HG03060 (cell line): ENCODE measurements around the gene MAFG.
A peak's percentile ranks its signal among the peaks of the same experiment; 100 is the strongest.

Experiments used
- ATAC-seq: cut with Tn5 transposase; IDR thresholded peaks from one replicate; pipeline ENCODE4 v1.9.1; 2021; ENCODE audit warnings: low read depth, moderate number of reproducible peaks; ENCODE audit not compliant: unreplicated experiment

The MAFG gene

DNA sequence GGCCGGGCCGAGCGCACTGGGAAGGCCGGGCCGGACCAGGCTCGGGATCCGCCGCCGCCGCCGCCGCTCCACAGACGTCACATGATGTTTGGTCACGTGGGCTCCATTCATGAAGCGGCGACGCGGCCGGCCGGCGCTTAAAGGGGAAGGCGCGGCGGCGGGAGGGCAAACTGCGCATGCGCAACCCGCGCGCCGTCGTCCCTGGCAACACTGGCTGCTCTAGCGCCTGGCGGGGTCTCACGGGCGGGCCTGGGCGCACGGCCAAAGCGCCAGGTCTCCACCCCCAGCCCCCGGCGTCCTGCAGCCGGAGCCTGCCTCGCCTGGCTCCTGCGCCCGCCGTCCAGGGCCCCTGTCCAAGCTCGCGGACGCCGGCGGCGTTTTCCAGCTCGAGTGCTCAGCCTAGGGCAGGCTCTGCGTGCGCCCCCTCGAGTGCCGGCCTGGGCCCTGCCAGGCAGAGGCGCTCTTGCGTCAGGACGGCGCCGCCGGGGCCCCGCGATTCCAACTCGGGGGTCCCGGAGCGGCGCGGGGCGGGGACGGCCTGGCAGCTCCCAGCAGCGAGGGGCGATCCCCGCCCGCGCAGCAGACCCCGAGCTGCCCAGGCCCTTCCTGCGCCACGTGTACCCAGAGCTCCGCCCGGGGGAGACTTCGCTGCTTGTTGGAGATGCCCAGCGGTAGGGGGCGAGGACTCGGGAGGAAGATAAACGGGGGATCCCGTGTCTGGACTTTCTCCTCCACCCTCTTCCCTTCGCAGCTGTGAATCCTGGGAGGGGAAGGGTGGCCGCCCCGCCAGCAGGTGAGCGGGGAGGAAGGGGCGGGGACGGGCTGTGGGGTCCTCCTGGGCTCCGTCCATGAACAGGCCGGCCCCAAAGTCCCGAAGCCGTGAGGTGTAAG is at the start of gene MAFG:
Gene MAFG (minus strand): TSS at position 83 of the 891 bp plus-strand sequence. CDS start 4,550 bp downstream, outside the sequence.
- ATAC-seq: peak; percentile 35

DNA sequence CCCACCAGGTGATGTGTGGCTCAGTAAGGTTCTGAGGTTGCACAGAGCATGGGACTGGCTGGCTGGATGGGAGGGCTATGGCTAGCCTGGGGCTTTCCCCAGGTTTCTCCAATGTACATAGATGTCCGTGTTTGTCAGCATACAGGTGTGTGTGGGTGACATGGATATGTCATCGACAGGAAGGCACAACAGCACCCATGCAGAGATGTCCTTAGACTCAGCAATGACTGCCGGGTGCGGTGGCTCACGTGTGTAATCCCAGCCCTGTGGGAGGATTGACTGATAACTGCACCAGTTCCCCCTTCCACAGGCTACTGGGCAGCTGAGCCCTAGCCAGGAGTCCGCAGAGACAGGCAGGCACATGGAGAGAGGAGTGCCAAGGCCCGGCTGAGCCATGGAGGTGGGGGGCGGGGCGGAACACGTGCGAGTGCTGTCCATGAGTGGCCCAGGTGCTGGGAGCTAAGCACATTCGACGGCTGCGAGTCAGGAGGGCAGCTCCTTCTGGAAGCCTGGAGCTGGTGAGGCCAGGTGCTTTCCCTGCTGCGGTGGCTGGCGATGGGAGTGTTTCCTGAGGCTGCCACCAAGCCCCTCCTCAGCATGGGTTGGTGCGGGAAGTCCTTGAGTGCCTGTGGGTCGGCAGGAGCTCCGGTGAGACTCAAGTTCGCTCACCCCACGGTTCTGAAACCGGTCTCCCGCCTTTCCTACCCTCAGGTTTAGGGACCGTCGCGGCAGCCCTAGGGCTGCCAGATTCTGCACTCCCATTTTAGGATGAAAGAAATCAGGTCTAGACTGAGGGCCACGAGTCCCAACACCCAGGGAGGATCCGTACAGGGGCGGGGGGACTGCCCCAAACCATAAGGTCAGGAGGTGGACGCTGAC is 49.0 kb upstream of the MAFG start:
- ATAC-seq: peak; percentile 7

DNA sequence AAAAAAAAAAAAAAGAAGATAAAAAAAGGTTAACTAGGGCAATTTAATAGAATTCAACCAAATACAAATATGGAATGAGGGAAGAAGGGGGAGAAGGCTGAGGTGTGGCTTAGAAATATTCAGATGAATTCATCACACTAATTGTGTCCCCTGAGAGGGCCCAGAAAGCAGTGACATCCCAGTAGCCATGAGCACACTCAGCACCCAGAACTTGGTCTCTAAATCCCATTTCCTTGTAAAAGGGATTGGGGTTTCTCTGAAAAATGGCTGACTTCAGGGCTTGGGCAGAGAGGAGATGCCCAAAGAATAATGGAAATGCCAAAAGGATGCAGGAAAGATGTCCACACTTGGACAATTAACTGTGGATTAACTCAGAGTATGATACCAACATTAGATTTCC is 45.9 kb upstream of the MAFG start:
- no peak for ATAC-seq

DNA sequence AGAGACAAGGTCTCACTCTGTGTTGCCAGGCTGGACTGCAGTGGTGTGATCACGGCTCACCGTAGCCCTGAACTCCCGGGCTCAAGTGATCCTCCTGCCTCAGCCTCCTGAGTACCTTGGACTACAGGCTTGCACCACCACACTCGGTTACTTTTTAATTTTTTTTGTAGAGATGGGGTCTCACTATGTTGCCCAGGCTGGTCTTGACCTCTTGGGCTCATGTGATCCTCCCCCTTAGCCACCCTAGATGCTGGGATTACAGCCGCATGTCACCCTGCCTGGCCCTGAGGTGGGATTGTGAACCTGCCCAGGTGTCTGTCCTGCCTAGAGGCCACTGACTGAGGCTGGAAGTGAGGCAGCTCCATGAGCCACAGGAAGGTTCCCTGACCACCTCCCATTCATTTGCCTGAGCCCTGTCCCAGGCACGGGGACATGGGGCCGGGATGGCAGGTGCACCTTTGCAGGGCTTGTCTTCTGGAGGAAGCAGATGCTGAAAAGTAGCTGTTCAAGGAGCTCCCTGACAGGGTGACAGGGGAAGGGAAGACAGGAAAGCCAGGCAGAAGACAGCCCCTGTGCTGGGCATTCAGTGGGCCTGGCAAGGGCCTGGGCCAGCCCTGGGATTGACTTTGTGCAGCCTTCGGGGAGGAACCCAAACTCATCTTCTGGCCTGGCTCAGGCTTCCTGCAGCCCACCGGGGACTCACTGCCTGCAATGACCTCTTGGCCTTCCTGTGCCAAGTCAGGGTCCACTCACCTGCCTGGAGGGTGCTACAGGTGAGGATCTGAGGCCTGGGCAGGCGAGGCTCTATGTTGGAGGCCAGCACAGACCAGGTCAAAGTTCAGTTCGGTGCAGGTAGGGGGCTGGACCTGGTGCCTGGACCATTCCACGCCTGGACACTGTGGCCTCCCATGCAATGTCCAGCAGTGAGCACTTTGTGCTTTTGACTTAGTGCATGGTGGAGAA is 41.6 kb upstream of the MAFG start:
- no peak for ATAC-seq

DNA sequence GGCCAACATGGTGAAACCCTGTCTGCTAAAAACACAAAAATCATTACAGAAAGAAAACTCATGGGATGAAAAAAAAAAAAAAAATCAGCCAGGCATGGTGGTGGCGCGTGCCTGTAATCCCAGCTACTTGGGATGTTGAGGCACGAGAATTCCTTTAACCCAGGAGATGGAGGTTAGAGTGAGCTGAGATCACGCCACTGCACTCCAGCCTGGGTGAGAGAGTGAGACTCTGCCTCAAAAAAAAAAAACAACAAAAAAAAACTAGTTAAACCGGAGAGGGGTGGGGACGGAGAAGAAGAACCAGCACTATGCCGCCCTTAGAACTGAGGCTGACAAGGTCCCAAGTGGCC is 40.8 kb upstream of the MAFG start:
- ATAC-seq: no peak

DNA sequence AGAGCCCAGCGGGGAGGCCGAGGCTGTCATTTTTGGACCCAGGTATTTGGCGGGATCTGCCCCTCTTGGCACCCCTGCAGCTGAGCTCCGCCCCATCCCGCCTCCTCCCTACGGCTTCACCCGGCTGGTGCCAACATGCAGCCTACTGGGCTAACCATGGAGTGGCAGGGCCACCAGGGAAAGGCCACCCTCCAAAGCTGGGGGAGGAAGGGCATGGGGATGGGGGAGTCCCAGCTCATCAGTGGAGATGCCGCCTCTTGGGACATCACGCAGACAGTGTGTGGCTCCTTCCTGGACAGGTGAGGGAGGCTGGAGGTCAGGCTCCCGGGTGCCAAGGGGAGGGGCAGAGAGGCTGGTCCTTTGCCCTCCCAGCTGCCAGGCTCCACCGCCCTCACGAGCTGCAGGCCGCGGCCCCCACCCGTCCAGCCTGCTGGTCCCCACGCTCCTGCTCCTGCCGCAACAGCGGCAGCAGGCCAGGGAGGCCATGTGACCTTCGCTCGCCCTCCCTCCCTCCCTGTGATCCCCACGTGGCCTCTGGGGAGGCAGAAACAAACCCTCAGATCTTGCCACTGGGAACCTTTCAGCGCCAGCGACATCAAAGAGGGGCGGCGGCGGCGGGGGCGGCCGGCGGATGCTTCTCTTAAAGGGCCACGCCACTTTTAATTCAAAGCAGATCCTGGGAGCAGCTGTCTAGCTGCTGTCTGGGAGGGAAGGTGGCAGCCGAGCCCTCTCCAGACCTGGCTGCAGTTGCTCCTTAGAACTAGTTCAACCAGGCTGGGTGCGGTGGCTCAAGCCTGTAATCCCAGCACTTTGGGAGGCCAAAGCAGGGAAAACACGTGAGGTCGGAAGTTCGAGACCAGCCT is 40.2 kb upstream of the MAFG start:
- ATAC-seq: no peak

DNA sequence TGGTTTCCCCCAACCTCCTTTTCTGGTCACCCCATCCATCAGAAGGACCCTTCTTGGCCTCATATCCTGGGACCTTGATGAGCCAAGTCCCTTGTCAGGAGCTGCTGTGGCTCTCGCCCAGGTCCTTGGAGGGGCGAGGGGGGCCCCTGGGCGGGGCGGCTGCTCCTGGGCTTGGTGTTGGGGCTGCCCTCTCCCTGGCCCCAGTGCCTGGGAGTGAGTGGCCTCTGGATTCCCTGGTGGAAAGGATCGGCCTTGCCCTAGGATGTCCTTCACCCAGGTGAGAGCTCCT is 39.7 kb upstream of the MAFG start:
- no peak for ATAC-seq

DNA sequence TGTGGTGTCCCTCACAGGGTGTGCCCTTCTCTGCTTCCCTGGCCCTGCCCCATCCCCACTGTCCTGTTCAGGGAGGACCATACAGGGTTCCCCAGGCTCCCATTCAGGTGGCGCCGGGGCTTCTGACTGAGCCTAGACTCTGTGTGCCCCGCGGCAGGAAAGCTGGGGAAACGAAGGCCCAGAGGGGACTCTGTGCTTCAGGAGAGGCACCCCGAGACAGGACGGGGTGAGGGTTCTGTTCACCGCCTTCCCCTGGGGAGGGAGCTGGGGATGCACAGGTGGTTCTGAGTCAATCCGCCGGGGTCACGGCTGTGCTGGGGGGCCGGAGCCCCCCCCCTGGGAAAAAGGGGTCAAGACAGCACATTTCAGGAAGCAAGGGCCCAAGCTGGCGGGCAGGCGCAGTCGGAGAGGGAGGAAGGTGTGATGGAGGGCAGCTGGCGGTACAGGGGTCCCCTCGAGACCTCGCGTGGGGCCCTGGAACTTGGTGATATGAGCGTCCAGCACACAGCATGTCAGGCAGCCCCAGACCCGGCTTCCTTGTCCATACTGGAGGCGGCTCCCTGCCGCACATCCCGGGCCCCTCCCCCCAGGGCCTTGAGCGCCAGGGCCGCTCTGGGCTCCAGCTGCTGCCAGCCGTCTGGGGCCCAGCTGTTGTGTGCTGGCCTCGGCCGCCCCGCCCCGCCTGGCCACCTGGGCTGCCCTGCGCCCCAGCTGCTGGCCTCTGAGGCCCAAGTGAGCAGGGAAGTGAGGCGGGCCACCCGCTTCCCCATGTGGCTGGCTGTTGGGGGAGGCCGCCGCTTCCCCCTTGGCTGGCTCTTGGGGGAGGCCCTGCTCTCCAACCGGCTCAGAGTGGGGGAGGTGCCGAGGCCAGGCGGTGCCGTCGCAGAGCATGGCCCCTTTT is 39.1 kb upstream of the MAFG start:
- no peak for ATAC-seq

DNA sequence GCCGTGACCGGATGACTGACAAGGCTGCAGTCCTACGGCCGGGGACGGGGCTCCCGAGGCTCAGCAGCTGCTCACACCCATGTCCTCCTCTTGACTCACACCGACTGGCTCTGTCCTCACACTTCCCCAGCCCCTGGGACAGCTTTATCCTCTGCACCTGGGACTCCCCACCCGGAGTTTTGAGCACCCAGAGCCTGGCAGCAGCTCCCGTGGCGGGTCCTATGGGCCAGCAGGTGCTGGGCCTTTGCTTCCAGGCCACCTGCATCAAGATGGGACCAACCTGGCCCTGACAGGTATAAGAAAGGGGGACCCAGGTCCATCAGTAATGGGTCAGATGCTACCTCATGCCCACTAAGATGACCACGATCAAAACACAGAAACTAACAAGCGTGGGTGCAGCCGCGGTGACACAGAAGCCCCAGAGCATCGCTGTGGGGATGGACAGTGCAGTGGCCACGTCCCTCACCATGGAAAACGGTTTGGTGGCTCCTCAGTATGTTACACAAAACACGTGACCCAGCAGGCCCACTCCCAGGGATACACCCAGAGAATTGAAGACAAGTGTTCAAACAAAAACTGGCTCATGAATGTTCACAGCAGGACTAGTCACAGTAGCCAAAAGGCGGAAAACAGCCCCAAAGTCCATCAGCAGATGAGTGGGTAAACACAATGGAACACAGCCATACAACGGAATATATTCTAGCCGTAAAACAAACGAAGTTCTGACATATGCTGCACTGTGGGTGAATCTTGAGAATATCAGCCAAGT is 36.7 kb upstream of the MAFG start:
- ATAC-seq: no peak

DNA sequence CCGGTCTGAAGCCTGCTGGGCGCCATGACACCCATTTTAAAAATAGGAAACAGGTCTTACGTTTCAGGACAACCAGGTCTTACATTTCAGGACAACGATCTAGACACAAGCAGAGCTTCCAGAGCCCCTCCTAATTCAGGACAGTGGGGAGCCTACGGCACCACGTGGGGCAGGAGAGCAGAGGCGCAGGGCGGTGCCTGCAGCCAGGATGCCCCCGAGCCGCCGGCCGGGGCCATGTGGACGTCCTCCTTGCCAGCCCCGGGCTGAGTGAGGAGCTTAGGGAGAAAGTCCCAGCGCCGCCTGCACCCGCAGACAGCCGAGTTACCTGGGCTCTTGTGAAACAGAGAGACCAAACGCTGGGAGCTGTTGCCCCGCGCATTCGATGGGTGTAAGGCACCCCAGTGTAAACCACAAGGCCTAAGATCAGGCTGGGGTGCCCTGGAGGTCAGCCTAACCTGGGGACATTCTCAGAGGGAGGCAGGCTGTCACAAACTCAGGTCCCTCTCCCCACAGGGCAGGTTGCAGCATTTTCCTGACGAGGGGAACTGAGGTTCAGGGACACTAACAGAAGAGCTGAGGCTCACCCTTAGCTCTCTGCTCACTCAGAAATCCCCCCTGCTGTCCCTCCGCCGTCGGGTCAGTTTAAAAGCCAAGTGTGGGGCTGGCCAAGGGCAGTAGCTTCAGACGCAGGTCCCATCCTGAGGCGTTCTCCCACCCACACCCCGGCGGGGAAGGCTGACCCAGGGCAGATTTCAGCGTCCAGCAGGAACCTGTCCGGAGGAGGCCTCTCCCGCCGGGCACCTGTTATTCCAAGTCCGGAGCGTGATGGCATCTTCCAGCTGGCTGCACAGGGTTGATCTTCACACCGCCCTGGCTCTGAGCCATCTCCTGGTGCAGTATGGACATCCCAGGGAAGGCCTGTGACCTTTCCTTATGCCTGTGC is 35.2 kb upstream of the MAFG start:
- ATAC-seq: no peak

DNA sequence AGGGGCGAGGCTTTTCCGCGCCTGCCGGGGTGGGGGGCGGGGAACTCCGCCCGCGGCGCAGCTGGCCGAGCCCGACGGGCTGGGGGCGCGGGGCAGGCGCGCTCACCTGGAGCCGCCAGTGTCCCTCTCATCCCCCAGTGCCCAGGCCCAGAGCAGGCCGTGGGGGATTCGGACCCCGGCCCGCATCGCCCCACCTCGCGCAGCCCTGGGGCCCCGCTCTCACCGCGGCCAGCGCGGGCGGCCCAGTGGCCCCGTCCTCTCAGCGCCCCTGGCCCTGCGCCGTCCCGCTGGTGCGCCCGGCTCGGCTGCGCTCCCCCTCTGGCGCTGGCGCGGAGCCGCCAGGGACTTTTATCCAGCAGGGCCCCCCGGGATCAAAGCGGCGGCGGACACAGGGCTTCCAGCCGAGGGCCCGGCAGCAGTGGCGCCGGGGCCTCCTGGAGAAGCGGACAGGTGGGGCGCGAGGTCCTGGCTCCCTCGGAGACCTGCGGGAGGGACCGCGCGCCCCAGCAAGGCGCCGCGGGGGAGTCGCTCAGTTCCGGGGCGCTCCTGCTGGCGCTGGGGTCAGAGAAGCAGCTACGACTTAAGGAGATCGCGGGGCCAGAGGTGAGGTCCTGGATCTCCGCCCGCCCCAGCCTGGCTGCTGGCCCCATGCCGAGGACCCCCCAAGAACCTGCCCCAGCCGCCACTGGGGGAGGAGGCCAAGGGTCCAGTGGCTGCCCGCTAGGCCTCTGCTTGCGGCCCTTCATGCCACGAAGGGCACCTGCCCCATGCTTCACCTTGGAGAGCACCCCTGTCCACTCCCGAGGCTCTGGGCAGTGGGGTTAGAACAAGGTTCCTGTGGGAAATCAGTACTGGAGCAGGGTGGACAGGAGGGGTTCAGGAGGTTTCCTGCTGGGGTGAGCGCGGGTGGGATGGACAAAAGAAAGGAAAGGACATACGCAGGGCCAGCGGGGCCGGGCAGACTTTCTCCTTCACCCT is 34.3 kb upstream of the MAFG start:
- no peak for ATAC-seq

DNA sequence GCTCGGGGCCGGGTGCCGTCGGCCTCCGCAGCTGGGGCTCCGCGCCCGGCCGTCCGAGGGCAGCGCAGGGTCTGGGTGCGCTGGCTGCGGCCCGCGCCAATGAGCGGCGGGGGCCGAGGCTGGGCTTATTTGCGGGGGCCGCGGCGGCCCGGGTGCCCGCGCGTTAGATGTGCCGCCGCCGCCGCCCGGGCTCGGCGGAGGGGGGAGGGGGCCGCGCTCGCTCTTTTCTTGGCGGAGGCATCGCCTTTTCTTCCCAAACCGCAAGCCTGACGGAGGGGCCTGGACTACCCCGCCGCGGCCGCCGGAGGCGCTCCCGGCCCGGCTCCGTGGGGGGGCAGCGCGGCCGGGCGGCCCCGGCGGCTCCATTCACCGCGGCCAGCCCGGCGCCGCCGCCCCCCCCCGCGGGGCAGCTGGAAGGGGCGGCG is 33.6 kb upstream of the MAFG start, which contains the start of gene NOTUM:
Gene NOTUM (minus strand): TSS at position 101 of the 425 bp plus-strand sequence. CDS start 278 bp downstream, outside the sequence.
- no peak for ATAC-seq

DNA sequence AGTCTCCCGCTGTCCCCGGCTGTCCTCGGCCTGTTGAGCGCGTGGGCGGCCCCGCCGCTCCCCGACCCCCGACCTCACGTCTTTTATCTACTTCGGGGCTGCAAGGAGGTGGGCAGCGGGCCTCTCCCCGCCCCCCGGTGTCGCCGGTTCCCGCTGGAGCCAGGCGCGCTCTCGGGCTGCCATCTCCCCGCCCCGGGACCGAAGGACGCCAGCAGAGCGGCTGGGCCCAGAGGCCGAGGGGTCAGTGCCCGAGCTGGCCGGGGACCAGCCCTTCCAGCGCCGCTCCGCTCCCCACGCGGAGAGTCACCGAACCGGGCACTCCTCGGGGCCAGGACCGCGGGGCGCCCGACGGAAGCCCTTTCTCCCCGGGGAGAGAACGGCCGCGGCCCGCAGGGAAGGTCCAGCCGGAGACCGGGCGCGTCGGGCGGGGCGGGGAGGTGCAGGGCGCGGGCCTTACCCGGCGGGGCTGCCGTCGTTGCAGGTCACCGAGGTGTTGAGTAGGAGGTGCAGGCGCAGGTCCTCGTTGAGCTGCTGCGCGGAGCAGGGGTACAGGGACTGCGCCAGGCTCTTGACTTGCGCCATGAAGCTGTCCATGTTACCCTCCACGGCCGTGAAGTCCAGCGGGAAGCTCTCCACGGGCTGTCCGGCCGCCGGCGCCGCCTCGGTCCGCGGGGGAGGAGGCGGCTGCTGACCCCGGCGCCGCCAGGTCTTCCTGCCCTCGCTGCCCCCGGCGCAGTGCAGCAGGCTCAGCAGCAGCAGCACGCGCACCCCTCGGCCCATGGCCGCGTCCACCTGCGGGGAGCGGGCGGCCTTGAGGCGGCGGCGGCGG is 32.8 kb upstream of the MAFG start:
- ATAC-seq: no peak

DNA sequence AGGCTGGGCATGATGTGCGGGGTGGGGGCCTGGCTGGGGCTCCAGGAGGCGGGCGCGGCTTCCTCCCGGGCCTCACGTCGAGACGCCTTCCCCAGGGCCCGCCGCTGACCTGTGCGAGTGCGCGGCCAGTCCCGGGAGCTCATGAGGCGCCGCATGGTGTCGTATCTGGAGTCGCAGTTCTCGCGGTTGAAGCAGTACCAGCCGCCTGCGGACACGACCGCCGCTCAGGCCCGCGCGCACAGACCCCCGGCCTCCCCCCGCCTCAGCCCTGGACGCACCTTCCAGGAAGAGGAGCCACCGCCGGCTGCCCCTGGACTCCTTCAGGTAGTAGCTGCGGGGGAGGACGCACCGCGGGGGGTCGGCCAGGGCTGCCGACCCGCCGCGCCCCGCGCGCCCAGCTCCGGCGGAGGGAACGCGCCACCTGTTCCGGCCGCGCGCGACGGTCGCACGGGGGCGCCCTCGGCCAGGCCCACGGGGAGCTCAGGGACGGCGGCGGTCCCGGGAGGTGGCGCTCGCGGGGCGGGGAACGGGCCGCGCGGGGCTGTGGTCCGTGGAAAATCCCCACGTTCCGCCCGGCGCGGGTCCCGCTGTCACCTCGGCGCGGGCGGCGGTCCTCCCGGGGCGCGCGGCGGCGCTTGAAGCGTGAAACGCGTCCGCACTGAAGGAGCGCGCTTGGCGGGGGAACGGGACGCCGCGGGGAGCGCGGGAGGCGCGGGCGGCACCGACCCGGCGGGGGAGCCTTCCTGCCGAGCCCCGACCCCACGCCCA is 32.0 kb upstream of the MAFG start:
- ATAC-seq: no peak
